MCF 10A (cell line): Measurements from ENCODE around the gene GREB1. TPM values are rescaled to one million over a fixed set of nuclear protein-coding genes. Genes with fewer than 3 reads are reported as not detected.

Source experiments
- BruUV-seq: library from RNA; stranded (reverse); fragments of 400-500 nt; replicated peaks from 2 replicates; lab custom pipeline; 2021; lab: Mats Ljungman, UMichigan
- CTCF ChIA-PET: fragments of 300-600 bp; sonication (Branson Sonifier 250); formaldehyde crosslinking; extraction: SDS; loops from one replicate; lab custom pipeline; 2021; ENCODE audit warnings: antibody characterized with exemption, inconsistent platforms; lab: Yijun Ruan, JAX
- POLR2A ChIA-PET: fragments of 300-600, 350-650 bp; sonication (Branson Sonifier 250); formaldehyde crosslinking; extraction: SDS; loops from one replicate; lab custom pipeline; 2020; ENCODE audit warnings: antibody characterized with exemption, inconsistent platforms; lab: Yijun Ruan, JAX
- DNase-seq: peaks from one replicate; pipeline ENCODE4 v3.0.0-alpha.2; 2018; ENCODE audit not compliant: unreplicated experiment
- H3K27ac Mint-ChIP-seq: one replicate; pipeline ENCODE4 v1.8.0; 2022; ENCODE audit warnings: mild to moderate bottlenecking, low read depth, mixed read lengths; ENCODE audit not compliant: unreplicated experiment
- H3K27me3 Mint-ChIP-seq: one replicate; pipeline ENCODE4 v1.8.0; 2022; ENCODE audit warnings: mixed read lengths; ENCODE audit not compliant: insufficient read depth, unreplicated experiment
- H3K36me3 Mint-ChIP-seq: one replicate; pipeline ENCODE4 v1.8.0; 2022; ENCODE audit warnings: mild to moderate bottlenecking, moderate library complexity, mixed read lengths; ENCODE audit not compliant: insufficient read depth, unreplicated experiment
- H3K4me1 Mint-ChIP-seq: one replicate; pipeline ENCODE4 v1.8.0; 2022; ENCODE audit warnings: mixed read lengths; ENCODE audit not compliant: insufficient read depth, unreplicated experiment
- H3K4me3 Mint-ChIP-seq: one replicate; pipeline ENCODE4 v1.8.0; 2022; ENCODE audit warnings: mild to moderate bottlenecking, moderate library complexity, mixed read lengths; ENCODE audit not compliant: unreplicated experiment
- H3K9me3 Mint-ChIP-seq: one replicate; pipeline ENCODE4 v1.8.0; 2022; ENCODE audit warnings: mixed read lengths; ENCODE audit not compliant: unreplicated experiment
- intact Hi-C: fragments of 100-400 bp; cut with micrococcal nuclease; formaldehyde crosslinking; loops from 2 replicates; pipeline ENCODE4 v1.14.1; 2022
- total RNA-seq: library from RNA; stranded (reverse); gene quantifications from 2 replicates; pipeline ENCODE4 v1.2.3, GENCODE V29; 2022
- TF ChIP-seq, protein P1 (sequence below): fragments of 200-600 bp; IDR thresholded peaks from one replicate; pipeline ENCODE4 v1.8.0; 2022; ENCODE audit warnings: antibody characterized with exemption, mild to moderate bottlenecking; ENCODE audit not compliant: unreplicated experiment

Gene GREB1
- total RNA-seq, 1 experiment from 2014 or later = 1.7 TPM

DNA sequence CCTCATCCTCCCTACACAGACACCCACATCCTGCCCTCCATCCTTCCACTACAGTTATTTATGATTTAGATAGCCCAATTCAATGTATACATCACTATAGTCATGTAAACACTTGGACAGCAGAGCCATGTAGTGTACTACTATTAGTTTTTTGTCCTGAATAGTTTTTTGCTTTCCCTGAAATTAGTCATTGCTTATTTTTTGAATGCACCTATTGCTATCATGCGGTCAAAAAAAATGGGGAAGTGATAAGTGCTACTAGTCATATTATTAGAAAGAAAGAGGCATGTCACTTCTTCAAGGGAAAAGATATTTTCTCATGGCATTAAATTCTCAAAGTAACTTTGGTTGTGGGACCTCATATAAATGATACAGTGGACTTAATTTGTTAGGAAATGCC lies 6.8 kb upstream of the GREB1 start:
- no peak overlapping the region for H3K4me3 Mint-ChIP-seq
- TF ChIP-seq, protein P1, sequence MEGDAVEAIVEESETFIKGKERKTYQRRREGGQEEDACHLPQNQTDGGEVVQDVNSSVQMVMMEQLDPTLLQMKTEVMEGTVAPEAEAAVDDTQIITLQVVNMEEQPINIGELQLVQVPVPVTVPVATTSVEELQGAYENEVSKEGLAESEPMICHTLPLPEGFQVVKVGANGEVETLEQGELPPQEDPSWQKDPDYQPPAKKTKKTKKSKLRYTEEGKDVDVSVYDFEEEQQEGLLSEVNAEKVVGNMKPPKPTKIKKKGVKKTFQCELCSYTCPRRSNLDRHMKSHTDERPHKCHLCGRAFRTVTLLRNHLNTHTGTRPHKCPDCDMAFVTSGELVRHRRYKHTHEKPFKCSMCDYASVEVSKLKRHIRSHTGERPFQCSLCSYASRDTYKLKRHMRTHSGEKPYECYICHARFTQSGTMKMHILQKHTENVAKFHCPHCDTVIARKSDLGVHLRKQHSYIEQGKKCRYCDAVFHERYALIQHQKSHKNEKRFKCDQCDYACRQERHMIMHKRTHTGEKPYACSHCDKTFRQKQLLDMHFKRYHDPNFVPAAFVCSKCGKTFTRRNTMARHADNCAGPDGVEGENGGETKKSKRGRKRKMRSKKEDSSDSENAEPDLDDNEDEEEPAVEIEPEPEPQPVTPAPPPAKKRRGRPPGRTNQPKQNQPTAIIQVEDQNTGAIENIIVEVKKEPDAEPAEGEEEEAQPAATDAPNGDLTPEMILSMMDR = no peak
- DNase-seq = no peak
- no TSS peak for BruUV-seq
- intact Hi-C loops = no loop called here
- H3K9me3 Mint-ChIP-seq = no peaks in the 10 kb centered on the region
- no peaks in the 10 kb centered on the region for H3K36me3 Mint-ChIP-seq
- H3K27ac Mint-ChIP-seq = no peak overlapping the region
- ChIA-PET CTCF (interaction anchor here (0.9 kb wide), 1 partner anchor 50 kb away, joined by 3 read pairs; no protein-coding TSS in a partner anchor), POLR2A (no interaction called here)
- H3K4me1 Mint-ChIP-seq = peaks cover 4% of the 10 kb centered on the region
- H3K27me3 Mint-ChIP-seq = no peaks in the 10 kb centered on the region

DNA sequence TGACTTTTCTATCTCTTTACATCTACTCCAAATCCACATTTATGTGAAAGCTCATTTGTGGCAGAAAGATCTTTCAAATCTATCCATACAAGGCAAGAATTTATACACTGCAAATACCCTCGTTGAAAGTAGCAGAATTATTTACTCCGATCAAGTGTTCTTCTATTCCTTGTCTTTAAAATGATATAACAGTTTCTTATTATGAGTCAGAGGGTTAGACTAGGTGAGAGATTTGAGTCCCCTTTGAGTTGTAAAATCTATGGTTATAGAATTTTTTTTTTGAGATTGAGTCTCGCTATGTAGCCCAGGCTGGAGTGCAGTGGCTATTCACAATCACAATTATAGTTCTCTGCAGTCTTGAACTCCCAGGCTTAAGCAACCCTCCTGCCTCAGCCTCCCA lies 5.6 kb upstream of the GREB1 start:
- DNase-seq = no peak
- POLR2A ChIA-PET = interaction anchor here (1.4 kb wide), 1 partner anchor 12 kb away, joined by 3 read pairs; no protein-coding TSS in a partner anchor
- intact Hi-C loops = no loop called here
- no TSS peak for BruUV-seq
- Mint-ChIP-seq H3K4me1 (peaks cover 17% of the 10 kb centered on the region), H3K27ac (no peak overlapping the region), H3K36me3 (no peaks in the 10 kb centered on the region), H3K4me3 (no peak overlapping the region), H3K9me3 (no peaks in the 10 kb centered on the region), H3K27me3 (no peaks in the 10 kb centered on the region)
- CTCF ChIA-PET = no interaction called here
- TF ChIP-seq, protein P1 = no peak

DNA sequence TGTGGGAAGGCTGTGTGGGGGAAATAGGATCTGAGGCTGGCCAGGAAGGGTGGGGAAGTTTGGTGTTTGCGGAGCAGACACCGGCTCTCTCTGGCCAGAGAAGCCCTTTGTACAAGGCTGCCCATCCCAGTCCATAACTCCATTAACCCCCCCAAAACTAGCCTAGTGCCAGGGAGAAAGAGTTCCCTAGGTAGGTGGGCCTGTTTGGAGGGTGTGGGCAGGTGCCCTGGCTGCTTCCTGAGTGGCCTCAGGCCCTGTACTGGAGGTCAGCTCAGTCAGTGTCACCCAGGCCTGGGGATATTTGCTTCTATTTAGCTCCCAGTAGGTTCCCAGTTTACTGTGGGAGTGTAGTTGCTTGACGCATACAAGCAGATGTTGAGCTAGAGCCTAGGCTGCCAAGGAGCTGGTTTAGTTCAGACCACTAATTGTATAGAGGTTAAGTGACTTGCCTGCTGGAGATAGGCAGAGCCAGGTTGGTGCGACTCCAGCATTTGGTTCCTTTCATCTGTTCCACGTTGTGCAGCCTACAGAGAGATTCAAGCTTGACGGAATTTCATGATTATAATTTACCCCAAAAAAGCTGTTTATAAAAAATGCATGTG lies 2.9 kb upstream of the GREB1 start:
- intact Hi-C loops = loop anchor here (5.0 kb wide), 1 partner anchor 34 kb away; no protein-coding TSS in a partner anchor
- H3K27ac Mint-ChIP-seq = no peak overlapping the region
- POLR2A ChIA-PET = interaction anchor here (1.4 kb wide), 1 partner anchor 66 kb away, joined by 5 read pairs; the partner anchor contains the start of gene E2F6
- no peak overlapping the region for H3K4me3 Mint-ChIP-seq
- H3K27me3 Mint-ChIP-seq = peaks cover 1% of the 10 kb centered on the region
- TF ChIP-seq, protein P1 = no peak
- DNase-seq = no peak
- H3K9me3 Mint-ChIP-seq = no peaks in the 10 kb centered on the region
- H3K36me3 Mint-ChIP-seq = no peaks in the 10 kb centered on the region
- peaks cover 37% of the 10 kb centered on the region for H3K4me1 Mint-ChIP-seq
- BruUV-seq = no TSS peak
- CTCF ChIA-PET = interaction anchor here (0.6 to 1.2 kb wide), 3 partner anchors 18 to 53 kb away, joined by 3 read pairs; no protein-coding TSS in a partner anchor

DNA sequence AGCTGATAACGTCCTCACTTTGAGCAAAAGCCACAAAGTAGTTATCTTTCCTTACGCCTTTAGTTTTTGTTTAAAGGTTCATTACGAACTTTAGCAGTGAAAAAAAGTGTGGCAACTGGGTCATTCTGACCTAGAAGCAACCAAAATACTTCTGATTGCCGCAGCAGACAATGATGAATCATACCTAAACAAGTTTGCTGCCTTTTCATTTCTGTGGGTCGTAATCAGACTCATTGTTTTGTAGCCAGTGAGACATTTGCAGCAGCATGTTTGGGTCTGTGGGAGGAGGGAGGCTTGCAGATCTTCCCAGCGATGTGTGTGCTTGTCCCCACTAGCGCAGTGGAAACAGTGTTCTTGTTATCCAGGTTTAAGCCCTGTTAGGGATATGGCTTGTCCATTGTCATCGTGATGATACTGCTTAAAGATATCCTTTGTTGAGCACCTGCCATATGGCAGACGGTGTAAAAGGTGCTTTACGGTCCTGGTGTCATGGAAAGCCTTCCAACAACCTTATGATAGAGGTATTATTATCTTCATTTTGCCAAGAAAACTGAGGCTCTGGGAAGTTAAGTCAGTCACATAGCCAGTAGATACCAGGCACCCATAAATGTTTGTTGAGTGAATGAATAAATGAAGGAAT lies 1.3 kb upstream of the GREB1 start:
- H3K27me3 Mint-ChIP-seq = peaks cover 10% of the 10 kb centered on the region
- no TSS peak for BruUV-seq
- peak; percentile 73 for DNase-seq

More for the DNA sequence above, 1.3 kb upstream of the GREB1 start:
- H3K9me3 Mint-ChIP-seq = no peaks in the 10 kb centered on the region
- intact Hi-C loops = loop anchor here (5.0 kb wide), 1 partner anchor 35 kb away; no protein-coding TSS in a partner anchor
- POLR2A ChIA-PET = interaction anchor here (0.6 to 2.3 kb wide), 11 partner anchors 10 to 720 kb away, joined by 3 to 12 read pairs (median 5); partner anchors contain the start of gene E2F6
- H3K4me1 Mint-ChIP-seq = peaks cover 44% of the 10 kb centered on the region
- peak overlapping the region; percentile 62 for H3K27ac Mint-ChIP-seq
- CTCF ChIA-PET = interaction anchor here (0.9 to 3.1 kb wide), 2 partner anchors 51 to 53 kb away, joined by 3 to 28 read pairs; no protein-coding TSS in a partner anchor
- H3K4me3 Mint-ChIP-seq = peak overlapping the region; percentile 53
- TF ChIP-seq, protein P1 = no peak
- H3K36me3 Mint-ChIP-seq = no peaks in the 10 kb centered on the region
